ENCODE measurements around the gene HMGA1.

HMGA1 gene

GRCh38 chr6:34223956-34224940 lies 12.4 kb upstream of the HMGA1 start:
- DNase-seq (ENCODE audit: low read depth in 3 of 3): peak; percentile 90 to 94 (median 92)

GRCh38 chr6:34225551-34225950 lies 11.1 kb upstream of the HMGA1 start:
- DNase-seq (ENCODE audit: low read depth in 3 of 3): no peak

- no peak for DNase-seq (ENCODE audit: low read depth in 3 of 3)
Observed at GRCh38 chr6:34226066-34226465, 10.6 kb upstream of the HMGA1 start.

GRCh38 chr6:34226731-34227586 lies 9.7 kb upstream of the HMGA1 start:
- DNase-seq (ENCODE audit: low read depth in 3 of 3): no peak

- no peak for DNase-seq (ENCODE audit: low read depth in 3 of 3)
Observed at GRCh38 chr6:34227761-34228421, 8.8 kb upstream of the HMGA1 start.

- no peak for DNase-seq (ENCODE audit: low read depth in 3 of 3)
Observed at GRCh38 chr6:34229877-34230276, 6.8 kb upstream of the HMGA1 start.

GRCh38 chr6:34230653-34231371 lies 5.9 kb upstream of the HMGA1 start:
- DNase-seq (ENCODE audit: low read depth in 3 of 3): no peak

- no peak for DNase-seq (ENCODE audit: low read depth in 3 of 3)
Observed at GRCh38 chr6:34231566-34232336, 4.9 kb upstream of the HMGA1 start.

- DNase-seq (ENCODE audit: low read depth in 3 of 3): no peak
Observed at GRCh38 chr6:34232901-34233300, 3.8 kb upstream of the HMGA1 start.

GRCh38 chr6:34233867-34234266 lies 2.8 kb upstream of the HMGA1 start:
- no peak for DNase-seq (ENCODE audit: low read depth in 3 of 3)

GRCh38 chr6:34234667-34235306 lies 1.9 kb upstream of the HMGA1 start:
- no peak for DNase-seq (ENCODE audit: low read depth in 3 of 3)

- DNase-seq (ENCODE audit: low read depth in 3 of 3): peak in 1 of 3 experiments; percentile 74
Observed at GRCh38 chr6:34235307-34236130, 1.2 kb upstream of the HMGA1 start.

- DNase-seq (ENCODE audit: low read depth in 3 of 3): no peak
Observed at GRCh38 chr6:34236131-34236442, 586 bp upstream of the HMGA1 start.

GRCh38 chr6:34237316-34237721 lies 646 bp downstream of the HMGA1 start:
- DNase-seq (ENCODE audit: low read depth in 3 of 3): no peak

GRCh38 chr6:34237722-34238584 lies 1.3 kb downstream of the HMGA1 start:
- DNase-seq (ENCODE audit: low read depth in 3 of 3): peak; percentile 50 to 76 (median 70)

- DNase-seq (ENCODE audit: low read depth in 3 of 3): no peak
Observed at GRCh38 chr6:34238585-34239499, 2.2 kb downstream of the HMGA1 start.

- no peak for DNase-seq (ENCODE audit: low read depth in 3 of 3)
Observed at GRCh38 chr6:34239500-34239825, 2.8 kb downstream of the HMGA1 start.

Measured in stimulated activated CD4-positive, alpha-beta T cell treated with anti-CD3 and anti-CD28 coated beads, TNF-alpha, amount 100 ng/mL, for 24 hours (primary cell).